NOMO-1 treated with dmso at 0.1 percent for 144 hours (cell line): ENCODE data around the gene ZNF362.

Experiments used
- DNase-seq: peaks from one replicate; lab custom pipeline; 2025; ENCODE audit not compliant: unreplicated experiment; lab: John Stamatoyannopoulos, UW

ZNF362 gene

GRCh38 chr1:33323663-33324477 lies 67.6 kb downstream of the ZNF362 start:
- no peak for DNase-seq

GRCh38 chr1:33324677-33325575 lies 68.6 kb downstream of the ZNF362 start:
- DNase-seq: no peak

GRCh38 chr1:33326785-33327184 lies 70.5 kb downstream of the ZNF362 start:
- DNase-seq: peak; percentile 38

- no peak for DNase-seq
Measured at GRCh38 chr1:33327587-33328325, 71.5 kb downstream of the ZNF362 start.

- no peak for DNase-seq
Measured at GRCh38 chr1:33328817-33329216, 72.5 kb downstream of the ZNF362 start.

- DNase-seq: no peak
Measured at GRCh38 chr1:33329600-33330305, 73.5 kb downstream of the ZNF362 start.

GRCh38 chr1:33330361-33330890 lies 74.1 kb downstream of the ZNF362 start:
- no peak for DNase-seq

- DNase-seq: no peak
Measured at GRCh38 chr1:33330906-33331305, 74.6 kb downstream of the ZNF362 start.

- no peak for DNase-seq
Measured at GRCh38 chr1:33331444-33332356, 75.4 kb downstream of the ZNF362 start.

- no peak for DNase-seq
Measured at GRCh38 chr1:33332357-33332789, 76.1 kb downstream of the ZNF362 start.

GRCh38 chr1:33332881-33333280 lies 76.6 kb downstream of the ZNF362 start:
- no peak for DNase-seq

GRCh38 chr1:33334081-33334552 lies 77.8 kb downstream of the ZNF362 start:
- no peak for DNase-seq

- DNase-seq: peak; percentile 51
Measured at GRCh38 chr1:33335020-33335419, 78.7 kb downstream of the ZNF362 start.

- no peak for DNase-seq
Measured at GRCh38 chr1:33336580-33336979, 80.3 kb downstream of the ZNF362 start.

- DNase-seq: no peak
Measured at GRCh38 chr1:33337441-33337840, 81.1 kb downstream of the ZNF362 start.

GRCh38 chr1:33338048-33338439 lies 81.8 kb downstream of the ZNF362 start:
- DNase-seq: no peak

- DNase-seq: peak; percentile 79
Measured at GRCh38 chr1:33338440-33339211, 82.3 kb downstream of the ZNF362 start.

- no peak for DNase-seq
Measured at GRCh38 chr1:33339413-33339812, 83.1 kb downstream of the ZNF362 start.
